Measurements from ENCODE around the gene CUTA.
A peak's percentile ranks its signal among the peaks of the same experiment; 100 is the strongest.

CUTA gene, protein sequence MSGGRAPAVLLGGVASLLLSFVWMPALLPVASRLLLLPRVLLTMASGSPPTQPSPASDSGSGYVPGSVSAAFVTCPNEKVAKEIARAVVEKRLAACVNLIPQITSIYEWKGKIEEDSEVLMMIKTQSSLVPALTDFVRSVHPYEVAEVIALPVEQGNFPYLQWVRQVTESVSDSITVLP

DNA sequence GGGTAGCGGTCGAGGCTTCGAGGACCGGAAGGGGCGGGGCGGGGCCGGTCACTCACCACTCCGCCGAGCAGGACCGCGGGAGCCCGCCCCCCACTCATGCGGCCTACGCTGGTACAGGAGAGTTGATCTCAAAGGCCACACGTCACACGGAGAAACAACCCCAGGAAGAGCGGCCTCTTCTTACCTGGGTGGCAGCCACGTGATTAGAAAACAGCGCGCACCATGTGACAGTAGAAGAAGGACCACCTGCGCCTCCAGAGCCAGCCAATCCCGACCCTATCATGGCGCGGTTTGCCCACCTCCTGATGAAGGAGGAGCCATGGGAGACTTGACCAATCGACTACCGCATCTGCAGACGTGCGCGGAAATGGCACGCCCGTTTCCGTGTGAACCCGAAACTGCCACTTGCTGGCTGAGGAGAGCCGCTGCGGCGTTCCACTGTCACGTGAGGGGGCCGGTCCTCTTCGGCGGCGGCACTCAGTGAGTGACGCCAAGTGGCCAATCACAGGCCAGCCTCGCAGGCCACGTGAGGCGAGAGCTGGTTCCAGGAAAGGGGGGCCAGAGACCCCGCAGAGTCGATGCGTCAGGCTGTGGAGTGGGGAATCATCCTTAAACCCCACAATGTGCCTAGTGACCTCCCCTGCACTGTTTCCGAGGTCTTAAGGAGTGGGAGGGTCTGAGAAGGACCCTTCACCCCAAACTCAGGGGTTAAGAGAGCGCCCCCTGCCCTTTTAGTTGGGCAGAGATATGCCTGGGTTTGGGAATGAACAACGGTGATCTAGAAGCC is at the start of gene CUTA:
CUTA (minus strand) TSS at position 205 of the 787 bp plus-strand sequence; CDS start at position 98, 107 bp downstream.
- DNase-seq, result peak; percentile 100

DNA sequence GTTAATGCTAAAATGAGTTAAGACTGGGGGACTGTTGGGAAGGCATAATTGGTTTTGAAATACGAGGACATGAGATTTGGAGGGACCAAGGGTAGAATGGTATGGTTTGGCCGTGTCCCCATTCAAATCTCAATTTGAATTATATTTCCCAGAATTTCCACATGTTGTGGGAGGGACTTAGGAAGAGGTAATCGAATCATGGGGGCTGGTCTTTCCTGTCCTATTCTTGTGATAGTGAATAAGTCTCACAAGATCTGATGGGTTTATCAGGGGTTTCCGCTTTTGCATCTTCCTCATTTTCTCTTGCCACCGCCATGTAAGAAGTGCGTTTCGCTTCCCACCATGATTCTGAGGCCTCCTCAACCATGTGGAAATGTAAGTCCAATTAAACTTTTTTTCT is 49.2 kb upstream of the CUTA start:
- DNase-seq, result no peak

DNA sequence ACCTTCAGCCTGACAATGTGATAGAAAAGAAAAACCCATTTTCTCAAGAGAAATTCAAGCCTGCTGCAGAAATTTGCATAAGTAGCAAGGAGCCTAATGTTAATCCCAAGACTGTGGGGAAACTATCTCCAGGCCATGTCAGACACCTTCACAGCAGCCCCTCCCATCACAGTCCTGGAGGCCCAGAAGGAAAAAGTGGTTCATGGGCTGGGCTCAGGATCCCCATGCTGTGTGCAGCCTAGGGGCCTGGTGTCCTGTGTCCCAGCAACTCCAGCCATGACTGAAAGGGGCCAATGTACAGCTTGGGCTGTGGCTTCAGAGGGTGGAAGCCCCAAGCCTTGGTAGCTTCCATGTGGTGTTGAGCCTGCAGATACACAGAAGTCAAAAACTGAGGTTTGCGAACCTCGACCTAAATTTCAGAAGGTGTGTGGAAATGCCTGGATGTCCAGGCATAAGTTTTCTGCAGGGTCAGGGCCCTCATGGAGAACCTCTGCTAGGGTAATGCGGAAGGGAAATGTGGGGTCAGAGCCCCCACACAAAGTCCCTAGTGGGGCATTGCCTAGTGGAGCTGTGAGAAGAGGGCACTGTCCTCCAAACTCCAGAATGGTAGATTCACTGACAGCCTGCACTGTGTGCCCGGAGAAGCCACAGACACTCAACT is 48.3 kb upstream of the CUTA start:
- DNase-seq, result no peak

DNA sequence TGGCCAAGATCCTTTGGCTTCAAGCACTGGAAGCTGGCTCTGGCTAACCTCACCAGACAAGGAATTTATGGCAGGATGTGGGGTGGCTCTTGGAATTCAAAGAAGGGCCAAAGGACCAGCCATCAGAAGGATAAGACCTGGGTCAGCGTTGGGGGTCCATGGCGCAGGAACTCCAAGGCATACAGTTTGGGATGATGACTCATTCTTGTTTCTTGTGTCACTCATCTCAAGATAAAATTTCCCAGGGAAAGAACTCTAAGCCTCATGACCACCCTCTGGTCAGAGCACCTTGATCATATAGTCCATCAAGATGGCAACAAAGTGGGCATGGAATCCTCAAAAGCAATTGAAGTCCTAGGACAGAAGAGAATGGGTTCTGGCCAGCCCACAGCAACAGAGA is 41.3 kb upstream of the CUTA start:
- no peak for DNase-seq

DNA sequence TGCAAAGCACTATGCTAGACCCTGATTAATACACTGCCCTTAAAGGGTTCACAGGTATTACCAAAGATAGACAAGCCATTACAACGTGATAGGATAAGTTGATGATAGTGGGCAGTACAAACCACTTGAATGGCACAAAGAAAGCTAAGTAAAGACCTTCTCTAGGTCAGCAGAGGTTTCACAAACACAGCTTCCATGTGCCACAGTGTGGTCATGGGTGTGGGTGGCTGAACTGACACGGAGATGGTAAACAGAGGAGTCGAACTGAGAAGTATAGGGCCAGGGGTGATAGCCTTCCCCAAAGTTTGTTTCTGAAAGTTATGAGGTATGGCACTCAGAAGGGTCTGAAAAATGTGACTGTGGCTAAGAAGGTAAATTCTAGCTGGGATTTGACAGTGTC is 40.8 kb upstream of the CUTA start:
- DNase-seq, result no peak

DNA sequence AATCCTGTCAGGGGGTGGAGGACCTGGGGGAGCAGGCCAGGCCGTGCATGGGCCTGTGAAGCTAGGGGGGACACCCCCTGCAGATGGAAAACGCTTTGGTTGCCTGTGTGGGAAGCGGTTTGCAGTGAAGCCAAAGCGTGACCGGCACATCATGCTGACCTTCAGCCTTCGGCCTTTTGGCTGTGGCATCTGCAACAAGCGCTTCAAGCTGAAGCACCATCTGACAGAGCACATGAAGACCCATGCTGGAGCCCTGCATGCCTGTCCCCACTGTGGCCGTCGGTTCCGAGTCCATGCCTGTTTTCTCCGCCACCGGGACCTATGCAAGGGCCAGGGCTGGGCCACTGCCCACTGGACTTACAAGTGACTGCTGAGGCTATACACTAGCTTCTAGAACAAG is 38.2 kb upstream of the CUTA start:
- no peak for DNase-seq

DNA sequence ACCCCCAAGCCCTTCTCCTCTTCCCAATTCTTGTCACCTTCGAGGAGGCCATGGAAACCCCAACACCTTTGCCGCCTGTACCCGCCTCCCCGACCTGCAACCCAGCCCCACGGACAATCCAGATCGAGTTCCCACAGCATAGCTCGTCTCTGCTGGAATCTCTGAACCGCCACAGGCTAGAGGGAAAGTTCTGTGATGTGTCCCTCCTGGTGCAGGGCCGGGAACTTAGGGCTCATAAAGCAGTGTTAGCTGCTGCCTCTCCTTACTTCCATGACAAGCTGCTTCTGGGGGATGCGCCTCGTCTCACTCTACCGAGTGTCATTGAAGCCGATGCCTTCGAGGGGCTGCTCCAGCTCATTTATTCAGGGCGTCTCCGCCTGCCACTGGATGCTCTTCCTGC is 37.1 kb upstream of the CUTA start:
- no peak for DNase-seq

DNA sequence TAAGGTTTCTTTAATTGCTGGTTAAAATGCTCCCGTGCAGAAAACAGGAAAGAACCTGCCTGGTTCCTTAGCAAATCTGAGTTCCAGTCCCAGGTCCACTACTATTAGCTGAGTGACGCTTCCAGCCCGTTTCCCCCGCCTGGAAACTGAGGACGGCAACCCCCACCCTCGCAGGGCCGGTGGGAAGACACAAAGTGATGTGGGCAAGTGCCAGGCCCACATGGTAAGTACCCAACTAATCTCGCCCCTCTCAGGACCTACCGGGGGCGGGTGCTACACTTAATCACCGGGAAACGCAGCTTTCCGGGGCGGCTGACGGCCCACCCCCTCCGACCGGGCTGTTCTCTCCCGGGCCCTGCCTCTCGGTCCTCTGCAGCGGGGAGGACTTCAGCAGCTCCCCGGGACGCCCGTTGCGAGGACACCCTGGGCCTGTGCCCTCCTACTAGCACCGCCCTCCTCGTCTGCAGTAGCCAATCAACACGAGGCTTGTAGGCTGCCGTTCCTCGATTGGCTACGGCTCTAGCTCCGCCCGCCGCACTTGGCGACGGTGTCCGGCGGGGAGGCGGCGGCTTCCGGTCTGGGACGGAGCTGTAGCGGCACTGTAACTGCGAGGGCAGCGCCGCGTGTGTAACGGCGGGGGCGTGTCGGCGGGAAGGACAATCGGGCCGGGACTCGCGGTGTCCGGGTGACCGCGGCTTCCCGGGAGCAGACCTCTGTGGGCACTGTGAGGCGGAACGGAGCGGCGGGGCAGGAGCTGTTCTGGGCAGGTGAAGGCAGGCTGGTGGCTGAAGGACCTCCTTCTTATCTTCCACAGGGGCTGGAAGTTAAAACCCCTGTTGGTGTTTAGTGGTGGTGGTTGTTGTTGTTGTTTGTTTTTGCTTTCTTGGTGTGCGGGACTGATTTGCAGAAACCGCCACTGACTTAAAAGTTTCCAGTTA is 36.4 kb upstream of the CUTA start, which contains the start of gene ZBTB9:
ZBTB9 (plus strand) TSS at position 568 of the 938 bp plus-strand sequence. CDS start 525 bp downstream, outside the sequence.
- peak; percentile 94 for DNase-seq

DNA sequence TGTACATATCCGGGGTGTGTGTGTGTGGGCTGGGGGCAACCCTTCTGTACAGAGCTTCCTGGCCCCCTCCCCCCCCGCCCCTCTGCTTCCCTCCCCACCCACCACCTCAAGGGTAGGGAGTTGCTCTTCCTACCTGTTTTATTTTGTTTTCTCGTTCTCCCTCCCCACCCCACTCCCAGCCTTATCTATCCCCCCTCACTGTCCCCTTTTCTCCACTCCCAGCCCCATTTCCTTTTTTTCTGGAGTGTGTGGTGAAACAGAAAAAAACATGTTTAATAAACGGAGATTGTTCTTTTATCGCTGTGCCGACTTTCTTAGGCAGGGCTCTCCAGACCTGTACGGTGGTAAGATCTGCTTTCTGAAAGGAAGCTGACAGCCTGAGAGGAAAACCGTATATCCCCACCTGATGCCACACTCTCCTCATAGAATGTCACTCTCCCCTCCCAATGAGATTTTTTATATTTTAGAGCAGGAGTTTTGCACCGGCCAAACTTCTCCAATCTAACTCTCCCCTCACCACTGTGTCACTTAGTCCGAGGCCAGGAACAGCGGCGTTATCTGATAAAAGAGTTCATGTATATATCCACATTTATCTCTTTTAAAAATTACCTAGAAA is 35.6 kb upstream of the CUTA start:
- no peak for DNase-seq

DNA sequence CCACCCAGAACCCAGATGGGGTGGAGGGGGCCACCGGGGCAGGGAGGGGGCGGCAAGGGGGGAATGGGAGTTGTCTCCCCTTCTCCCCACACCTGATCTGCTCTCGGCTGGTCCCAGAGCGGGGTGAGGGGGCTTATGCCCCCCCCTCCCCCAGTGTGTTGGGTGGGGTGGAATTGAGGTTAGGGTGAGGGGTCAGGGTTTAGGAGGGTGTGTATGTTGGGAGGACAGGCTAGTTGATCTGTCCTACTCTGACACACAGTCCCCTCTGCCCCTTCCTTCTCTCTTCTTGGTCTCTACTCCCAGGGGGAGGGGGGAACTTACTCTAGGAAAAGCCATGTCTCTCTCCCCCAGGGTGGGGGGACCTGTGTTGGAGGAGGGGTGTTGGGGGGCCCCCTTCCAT is 34.6 kb upstream of the CUTA start:
- DNase-seq, result no peak

DNA sequence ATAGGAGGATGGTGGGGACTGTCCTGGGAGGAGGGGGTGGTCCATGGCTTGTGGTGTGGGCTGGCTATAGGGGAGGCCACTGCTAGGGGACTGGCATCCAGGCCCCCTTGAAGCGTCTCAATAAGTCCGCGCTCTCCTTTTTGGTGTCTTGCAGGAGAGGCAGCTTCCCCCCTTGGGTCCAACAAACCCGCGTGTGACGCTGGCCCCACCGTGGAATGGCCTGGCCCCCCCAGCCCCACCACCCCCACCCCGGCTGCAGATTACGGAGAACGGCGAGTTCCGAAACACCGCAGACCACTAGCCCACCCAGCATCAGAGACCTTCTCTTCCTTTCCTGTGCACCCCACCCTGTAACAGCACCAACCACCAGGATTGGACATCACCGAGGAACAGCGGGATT is 33.7 kb upstream of the CUTA start:
- no peak for DNase-seq

DNA sequence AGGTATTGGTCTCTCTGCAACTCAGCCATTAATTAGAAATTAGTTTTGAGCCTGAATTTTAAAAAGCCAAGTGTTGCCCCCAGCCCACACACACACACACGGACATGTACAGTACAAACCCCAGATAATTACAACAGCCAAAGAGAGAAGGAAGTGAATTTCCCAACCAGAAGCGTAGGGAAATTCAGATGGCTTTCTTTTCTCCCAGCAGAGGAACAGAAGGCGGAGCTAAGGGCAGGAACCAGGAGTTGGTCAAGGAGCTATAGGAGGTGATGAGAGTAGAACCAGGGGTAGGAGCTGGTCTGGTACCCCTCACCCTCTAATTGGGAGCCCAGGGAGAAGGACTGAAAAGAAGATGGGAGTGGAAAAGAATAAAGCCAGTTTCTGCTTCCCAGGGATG is 32.5 kb upstream of the CUTA start:
- DNase-seq, result no peak

DNA sequence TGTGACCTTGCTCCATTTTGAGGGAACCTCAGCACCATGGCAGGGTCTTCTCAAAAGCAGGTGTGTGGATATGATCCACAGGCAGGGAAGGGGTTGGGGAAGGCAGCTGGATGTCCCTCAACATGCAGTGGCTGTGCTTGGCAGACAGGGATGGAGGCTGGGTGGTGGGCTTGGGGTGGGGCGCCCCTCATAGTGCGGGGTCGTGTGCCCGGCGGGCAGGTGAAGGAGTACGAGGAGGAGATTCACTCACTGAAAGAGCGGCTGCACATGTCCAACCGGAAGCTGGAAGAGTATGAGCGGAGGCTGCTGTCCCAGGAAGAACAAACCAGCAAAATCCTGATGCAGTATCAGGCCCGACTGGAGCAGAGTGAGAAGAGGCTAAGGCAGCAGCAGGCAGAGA is 28.4 kb upstream of the CUTA start:
- no peak for DNase-seq

DNA sequence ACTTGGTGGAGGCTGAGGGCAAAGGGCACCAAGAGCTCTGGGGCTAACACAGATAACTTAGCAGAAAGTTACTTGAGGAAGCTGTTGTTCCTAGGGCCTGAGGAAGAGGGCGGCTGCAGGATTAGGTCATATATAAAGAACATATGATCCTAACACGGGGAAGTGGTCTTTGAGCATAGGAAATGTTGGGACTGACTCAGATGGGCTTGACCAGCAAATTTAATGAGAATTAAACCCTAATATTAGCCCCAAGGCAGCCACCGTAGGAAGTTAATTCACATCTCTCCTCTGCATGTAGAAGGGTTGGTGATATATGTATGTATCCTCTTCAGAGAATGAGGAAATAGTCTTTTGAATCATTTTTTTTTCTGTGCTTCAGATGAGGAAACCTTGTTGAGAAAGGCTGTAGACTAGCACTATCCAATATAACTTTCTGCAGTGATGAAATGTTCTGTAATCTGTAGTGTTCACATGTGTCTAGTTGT is 27.3 kb upstream of the CUTA start:
- DNase-seq, result no peak

DNA sequence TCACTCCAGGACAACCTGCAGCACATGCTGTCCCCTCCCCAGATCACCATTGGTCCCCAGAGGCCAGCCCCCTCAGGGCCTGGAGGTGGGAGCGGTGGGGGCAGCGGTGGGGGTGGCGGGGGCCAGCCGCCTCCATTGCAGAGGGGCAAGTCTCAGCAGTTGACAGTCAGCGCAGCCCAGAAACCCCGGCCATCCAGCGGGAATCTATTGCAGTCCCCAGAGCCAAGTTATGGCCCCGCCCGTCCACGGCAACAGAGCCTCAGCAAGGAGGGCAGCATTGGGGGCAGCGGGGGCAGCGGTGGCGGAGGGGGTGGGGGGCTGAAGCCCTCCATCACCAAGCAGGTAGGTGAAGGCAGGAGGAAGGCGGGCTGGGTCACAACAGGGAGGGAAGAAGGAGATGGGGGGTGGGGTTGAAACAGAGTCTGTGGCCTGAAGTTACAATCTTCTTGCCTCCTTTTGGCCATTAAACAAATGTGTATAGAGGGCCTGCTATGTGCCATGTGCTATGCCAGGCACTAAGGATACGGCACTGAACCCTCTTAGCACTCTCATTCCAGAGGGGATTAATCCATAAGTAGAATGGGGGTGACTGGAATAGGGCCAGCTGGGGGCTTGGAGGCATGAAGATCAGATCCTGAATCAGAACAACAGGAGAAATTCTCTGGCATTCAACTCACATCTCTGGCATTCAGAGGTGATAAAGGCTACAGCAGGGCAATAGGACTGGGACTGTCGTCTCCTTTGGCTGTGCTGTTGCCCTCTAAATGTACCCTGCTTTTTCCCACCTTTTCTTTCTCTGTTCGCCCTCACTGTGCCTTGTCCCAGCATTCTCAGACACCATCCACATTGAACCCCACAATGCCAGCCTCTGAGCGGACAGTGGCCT is 26.0 kb upstream of the CUTA start:
- no peak for DNase-seq

DNA sequence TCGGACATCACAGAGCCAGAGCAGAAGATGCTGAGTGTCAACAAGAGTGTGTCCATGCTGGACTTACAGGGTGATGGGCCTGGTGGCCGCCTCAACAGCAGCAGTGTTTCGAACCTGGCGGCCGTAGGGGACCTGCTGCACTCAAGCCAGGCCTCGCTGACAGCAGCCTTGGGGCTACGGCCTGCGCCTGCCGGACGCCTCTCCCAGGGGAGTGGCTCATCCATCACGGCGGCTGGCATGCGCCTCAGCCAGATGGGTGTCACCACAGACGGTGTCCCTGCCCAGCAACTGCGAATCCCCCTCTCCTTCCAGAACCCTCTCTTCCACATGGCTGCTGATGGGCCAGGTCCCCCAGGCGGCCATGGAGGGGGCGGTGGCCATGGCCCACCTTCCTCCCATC is 25.1 kb upstream of the CUTA start:
- DNase-seq, result no peak

DNA sequence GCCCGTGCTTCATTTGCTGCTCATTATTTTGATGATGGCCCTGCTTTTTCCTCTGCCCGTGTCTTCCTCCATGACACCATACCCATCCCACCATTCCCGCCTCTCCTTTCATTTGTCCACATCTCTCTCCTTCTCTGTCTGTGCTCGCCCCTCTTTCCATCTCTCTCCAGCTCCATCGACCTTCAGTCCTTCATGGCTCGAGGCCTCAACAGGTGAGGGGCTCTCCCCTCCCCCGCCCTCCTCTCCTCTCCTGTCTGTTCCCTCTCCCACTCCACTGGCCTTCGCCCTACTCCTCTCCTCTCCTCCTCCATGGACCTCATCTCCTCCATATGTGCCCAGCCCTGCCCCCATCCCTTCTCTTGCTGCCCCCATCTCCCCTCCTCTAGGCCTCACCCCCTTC is 24.4 kb upstream of the CUTA start:
- no peak for DNase-seq

DNA sequence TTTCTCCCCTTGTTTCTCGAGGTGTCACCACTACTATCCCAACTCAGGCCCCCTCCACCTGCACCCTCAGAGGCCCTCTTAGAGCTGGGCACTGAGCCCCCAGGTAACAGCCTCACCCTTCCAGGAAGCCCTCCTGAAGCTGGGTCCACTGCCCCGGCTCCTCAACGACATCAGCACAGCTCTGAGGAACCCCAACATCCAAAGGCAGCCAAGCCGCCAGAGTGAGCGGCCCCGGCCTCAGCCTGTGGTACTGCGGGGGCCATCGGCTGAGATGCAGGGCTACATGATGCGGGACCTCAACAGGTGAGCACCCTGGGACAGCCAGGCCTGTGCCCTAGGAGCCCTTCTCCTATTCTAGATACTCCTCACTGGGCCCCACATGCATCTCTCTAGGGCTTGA is 23.6 kb upstream of the CUTA start:
- no peak for DNase-seq

DNA sequence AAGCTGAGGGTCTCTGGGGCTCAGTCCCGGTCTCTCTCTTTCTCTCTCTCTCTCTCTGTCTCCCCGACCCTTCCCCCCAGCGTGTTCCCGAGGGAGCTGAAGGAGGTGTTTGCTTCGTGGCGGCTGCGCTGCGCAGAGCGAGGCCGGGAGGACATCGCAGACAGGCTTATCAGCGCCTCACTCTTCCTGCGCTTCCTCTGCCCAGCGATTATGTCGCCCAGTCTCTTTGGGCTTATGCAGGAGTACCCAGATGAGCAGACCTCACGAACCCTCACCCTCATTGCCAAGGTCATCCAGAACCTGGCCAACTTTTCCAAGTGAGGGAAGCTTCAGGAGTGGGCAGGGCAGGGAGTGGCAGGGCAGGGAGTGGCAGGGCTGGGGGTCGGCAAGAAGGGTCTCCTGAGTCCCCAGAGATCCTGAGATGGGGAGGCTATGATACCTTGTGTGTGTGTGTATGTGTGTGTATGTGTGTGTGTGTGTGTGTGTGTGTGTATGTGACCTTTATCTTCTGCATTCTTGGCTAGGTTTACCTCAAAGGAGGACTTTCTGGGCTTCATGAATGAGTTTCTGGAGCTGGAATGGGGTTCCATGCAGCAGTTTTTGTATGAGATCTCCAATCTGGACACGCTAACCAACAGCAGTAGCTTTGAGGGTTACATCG is 22.9 kb upstream of the CUTA start:
- DNase-seq, result no peak

DNA sequence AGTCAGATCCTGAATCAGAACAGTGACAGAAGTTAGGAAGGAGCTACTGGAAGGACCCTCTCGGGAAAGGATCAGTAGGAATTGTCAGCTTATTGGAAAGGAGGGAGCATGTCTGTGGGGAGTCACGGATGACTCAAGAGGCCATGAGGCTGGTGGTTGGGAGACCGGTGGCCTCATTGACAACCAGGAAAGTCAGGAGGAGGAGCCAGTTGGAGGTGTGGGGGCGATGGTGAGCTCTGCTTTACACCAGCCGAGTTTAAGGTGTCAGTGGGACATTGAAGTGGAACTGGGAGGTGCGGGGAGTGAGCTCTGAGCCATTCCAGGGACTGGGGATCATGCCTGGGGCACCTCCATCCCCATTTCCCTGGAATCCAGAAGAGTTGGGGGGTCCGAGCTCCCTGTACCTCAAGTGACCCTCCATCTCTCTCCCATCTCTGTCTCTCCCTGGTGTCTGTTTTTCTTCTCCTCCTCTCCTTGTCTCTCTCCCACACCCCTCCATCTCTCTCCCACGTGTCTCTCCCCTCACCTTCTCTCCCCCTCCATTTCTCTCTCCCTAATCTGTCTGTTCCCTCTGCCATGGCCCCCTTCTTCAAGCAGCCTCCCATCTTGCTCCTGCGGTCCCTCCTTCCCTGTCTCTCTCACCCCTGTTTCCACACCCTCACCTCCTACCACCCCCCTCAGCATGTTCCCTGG is 22.2 kb upstream of the CUTA start:
- no peak for DNase-seq

Data from NCI-H2029 (cell line).